Upper lobe of left lung (tissue), 6 donors: ENCODE measurements around the gene NOBOX. TPM values are rescaled to one million over a fixed set of nuclear protein-coding genes. Genes with fewer than 3 reads are reported as not detected.
A peak's percentile ranks its signal among the peaks of the same experiment; 100 is the strongest.
"Not testable (repeated sequence)": the region's sequence is repeated elsewhere in the genome, so short reads cannot be mapped to it uniquely, and the experiment has no call there.

Source experiments
- ATAC-seq, 2 donors: fragments of 200-7000 bp; cut with Tn5 transposase; one replicate each; pipeline ENCODE4 v1.9.1; 2022; ENCODE audit warnings: mild to moderate bottlenecking in 2 of 2, moderate library complexity in 2 of 2; ENCODE audit not compliant: low FRiP score in 2 of 2
- DNase-seq, 2 donors: peaks; one replicate each; pipeline ENCODE4 v3.0.0-alpha.2; 2019 to 2020
- H3K27ac ChIP-seq, 4 donors: fragments of 200-600 bp; sonication (generic); one replicate each; pipeline ENCODE4 v1.5.1; 2016 to 2019
- H3K27me3 ChIP-seq, 4 donors: fragments of 200-600 bp; sonication (generic); one replicate each; pipeline ENCODE4 v1.5.1; 2017 to 2019
- H3K36me3 ChIP-seq, 4 donors: fragments of 200-600 bp; sonication (generic); one replicate each; pipeline ENCODE4 v1.5.1; 2016 to 2019
- H3K4me1 ChIP-seq, 4 donors: fragments of 200-600 bp; sonication (generic); one replicate each; pipeline ENCODE4 v1.5.1; 2018 to 2019
- H3K4me3 ChIP-seq, 4 donors: fragments of 200-600 bp; sonication (generic); one replicate each; pipeline ENCODE4 v1.5.1; 2017 to 2019; ENCODE audit warnings: mild to moderate bottlenecking in 2 of 4, moderate library complexity in 1 of 4
- H3K9me3 ChIP-seq, 4 donors: fragments of 200-600 bp; sonication (generic); one replicate each; pipeline ENCODE4 v1.5.1; 2018 to 2019
- CTCF ChIP-seq, 6 experiments: fragments of 450-650 bp in 4 of 6; fragments of 200-600 bp in 2 of 6; sonication (generic) in 2 of 6; IDR thresholded peaks; one replicate each; pipeline ENCODE4 v1.5.1; 2016 to 2019; ENCODE audit warnings: antibody characterized with exemption in 6 of 6
- EP300 ChIP-seq, 4 donors: sonication (generic); formaldehyde crosslinking; IDR thresholded peaks; one replicate each; pipeline ENCODE4 v1.5.1; 2017; ENCODE audit warnings: antibody characterized with exemption in 4 of 4, control low read depth in 2 of 4
- POLR2A ChIP-seq, 4 donors: fragments of 450-650 bp; IDR thresholded peaks; one replicate each; pipeline ENCODE4 v1.5.1; 2016 to 2017; ENCODE audit warnings: antibody characterized with exemption in 4 of 4, mild to moderate bottlenecking in 2 of 4
- POLR2AphosphoS5 ChIP-seq, 2 donors: sonication (generic); formaldehyde crosslinking; IDR thresholded peaks; one replicate each; pipeline ENCODE4 v1.5.1; 2017; ENCODE audit warnings: antibody characterized with exemption in 2 of 2
- WGBS, 2 donors: methylation state at CpG; one replicate each; pipeline ENCODE4 v1.1.5; 2017 to 2018; 5-methylcytosine and 5-hydroxymethylcytosine counted together
- total RNA-seq, 6 donors: library from RNA; depleted of rRNA in 4 of 6; stranded (reverse); fragments of >200 nt in 4 of 6; gene quantifications; one replicate each; pipeline versions ENCODE4 v1.1.0 to v1.2.1, GENCODE V29; 2016 to 2021
- donor health status: DM: no; HTN: no; CAD: no; lungs with moderate emphysema.
- donor health status: DM: no; HTN: yes; CAD: no; lungs with severe emphysema.

Gene NOBOX
- total RNA-seq, 6 donors from 2014 or later = not detected

GRCh38 chr7:144437370-144438191, 34.1 kb upstream of the NOBOX start:
- no peaks in the 10 kb centered on the region for H3K27me3 ChIP-seq
- DNase-seq (peak in 1 of 2 donors; percentile 37), ATAC-seq (peak in 1 of 2 donors; percentile 49)
- no peak overlapping the region for H3K27ac ChIP-seq
- no peak overlapping the region for H3K4me3 ChIP-seq
- no peaks in the 10 kb centered on the region for H3K36me3 ChIP-seq
- H3K4me1 ChIP-seq = no peaks in the 10 kb centered on the region
- 81 to 83% methylated on average over 4 of the region's 4 CpGs for WGBS, 2 donors
- no peaks in the 10 kb centered on the region for H3K9me3 ChIP-seq
- TF ChIP-seq CTCF (IDR thresholded peaks at IDR 0.05) (peak in 5 of 6 experiments; percentile 26 to 62 (median 46)), POLR2A (IDR thresholded peaks at IDR 0.05) (no peak), EP300 (IDR thresholded peaks at IDR 0.05) (no peak), POLR2AphosphoS5 (IDR thresholded peaks at IDR 0.05) (no peak)

- no peak for TF ChIP-seq EP300 (IDR thresholded peaks at IDR 0.05)
- TF ChIP-seq POLR2A (IDR thresholded peaks at IDR 0.05) = no peak
- no peak for TF ChIP-seq POLR2AphosphoS5 (IDR thresholded peaks at IDR 0.05)
- no peak for TF ChIP-seq CTCF (IDR thresholded peaks at IDR 0.05)
- Histone ChIP-seq H3K4me3 (no peak overlapping the region), H3K27ac (no peak overlapping the region), H3K9me3 (no peaks in the 10 kb centered on the region), H3K4me1 (no peaks in the 10 kb centered on the region), H3K36me3 (no peaks in the 10 kb centered on the region), H3K27me3 (no peaks in the 10 kb centered on the region)
- DNase-seq = no peak
- ATAC-seq = no peak
- WGBS, 2 donors = 56 to 67% methylated on average over 9 of the region's 9 CpGs
Measured at GRCh38 chr7:144436500-144436899, 33.0 kb upstream of the NOBOX start.

- Histone ChIP-seq H3K36me3 (no peaks in the 10 kb centered on the region), H3K4me1 (no peaks in the 10 kb centered on the region), H3K27me3 (no peaks in the 10 kb centered on the region), H3K4me3 (no peak overlapping the region), H3K27ac (no peak overlapping the region), H3K9me3 (peaks cover 0 to 15% (median 4%) of the 10 kb centered on the region in 4 donors)
- DNase-seq = no peak
- no peak for TF ChIP-seq CTCF (IDR thresholded peaks at IDR 0.05)
- TF ChIP-seq EP300 (IDR thresholded peaks at IDR 0.05) = no peak
- TF ChIP-seq POLR2A (IDR thresholded peaks at IDR 0.05) = no peak
- no peak for TF ChIP-seq POLR2AphosphoS5 (IDR thresholded peaks at IDR 0.05)
- ATAC-seq = no peak
- WGBS, 2 donors = 78 to 89% methylated on average over 2 of the region's 2 CpGs
Measured at GRCh38 chr7:144428431-144428830, 24.9 kb upstream of the NOBOX start.

- not testable (repeated sequence) for H3K27me3 ChIP-seq, H3K36me3 ChIP-seq, H3K4me1 ChIP-seq, ATAC-seq, H3K27ac ChIP-seq, H3K4me3 ChIP-seq, DNase-seq
- H3K9me3 ChIP-seq = peaks cover 0 to 15% (median 4%) of the 10 kb centered on the region in 4 donors
- 38 to 60% methylated on average over 2 of the region's 2 CpGs for WGBS, 2 donors
Measured at GRCh38 chr7:144427539-144427938, 24.0 kb upstream of the NOBOX start.

GRCh38 chr7:144418931-144419330, 15.4 kb upstream of the NOBOX start:
- DNase-seq, H3K9me3 ChIP-seq, H3K4me3 ChIP-seq, H3K4me1 ChIP-seq, ATAC-seq, H3K27me3 ChIP-seq, H3K36me3 ChIP-seq, H3K27ac ChIP-seq: not testable (repeated sequence)
- WGBS, 2 donors = 65 to 76% methylated on average over 4 of the region's 4 CpGs

GRCh38 chr7:144416341-144416740, 12.8 kb upstream of the NOBOX start:
- Histone ChIP-seq H3K4me3 (no peak overlapping the region), H3K36me3 (no peaks in the 10 kb centered on the region), H3K27me3 (no peaks in the 10 kb centered on the region), H3K9me3 (no peaks in the 10 kb centered on the region), H3K27ac (no peak overlapping the region), H3K4me1 (no peaks in the 10 kb centered on the region)
- DNase-seq (no peak), ATAC-seq (no peak)
- TF ChIP-seq CTCF (IDR thresholded peaks at IDR 0.05) (no peak), EP300 (IDR thresholded peaks at IDR 0.05) (no peak), POLR2A (IDR thresholded peaks at IDR 0.05) (no peak), POLR2AphosphoS5 (IDR thresholded peaks at IDR 0.05) (no peak)
